ENCODE measurements around the gene ZCCHC7. TPM values are rescaled to one million over a fixed set of nuclear protein-coding genes. Genes with fewer than 3 reads are reported as not detected.
"Not testable (repeated sequence)": the region's sequence is repeated elsewhere in the genome, so short reads cannot be mapped to it uniquely, and the experiment has no call there.

Gene ZCCHC7
- total RNA-seq, 3 donors from 2014 or later: 19.8 to 29.1 (median 26.9) TPM

DNA sequence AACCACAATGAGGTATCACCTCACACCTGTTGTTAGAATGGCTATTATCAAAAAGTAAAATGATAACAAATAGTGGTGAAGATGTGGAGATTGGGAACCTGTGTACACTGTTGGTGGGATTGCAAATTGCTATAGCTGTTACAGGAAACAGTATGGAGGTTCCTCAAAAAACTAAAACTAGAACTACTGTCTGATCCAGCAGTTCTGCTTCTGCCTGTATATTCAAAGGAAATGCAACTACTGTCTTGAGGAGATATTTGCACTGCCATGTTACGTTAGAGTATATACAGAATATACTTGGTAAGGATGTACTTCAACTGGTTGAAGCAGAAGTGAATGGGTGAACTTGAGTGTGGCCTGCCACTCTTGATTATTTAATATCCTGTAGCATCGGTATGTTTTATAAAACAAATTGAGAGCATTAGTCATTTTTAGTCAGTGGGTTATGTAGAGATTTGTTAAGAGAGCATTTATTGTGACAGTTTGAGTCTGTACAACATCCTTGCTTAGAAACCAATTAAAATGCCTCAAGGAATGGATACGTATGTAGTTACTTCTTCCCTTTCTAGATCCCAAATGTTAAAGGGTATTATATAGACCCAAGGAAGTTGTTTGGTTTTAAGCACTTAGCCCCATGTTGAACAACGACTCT is 37.5 kb downstream of the ZCCHC7 start:
- intact Hi-C loops (cut with DNase I; ENCODE audit: low total_unique reads): no loop called here
- TF ChIP-seq, protein P1, sequence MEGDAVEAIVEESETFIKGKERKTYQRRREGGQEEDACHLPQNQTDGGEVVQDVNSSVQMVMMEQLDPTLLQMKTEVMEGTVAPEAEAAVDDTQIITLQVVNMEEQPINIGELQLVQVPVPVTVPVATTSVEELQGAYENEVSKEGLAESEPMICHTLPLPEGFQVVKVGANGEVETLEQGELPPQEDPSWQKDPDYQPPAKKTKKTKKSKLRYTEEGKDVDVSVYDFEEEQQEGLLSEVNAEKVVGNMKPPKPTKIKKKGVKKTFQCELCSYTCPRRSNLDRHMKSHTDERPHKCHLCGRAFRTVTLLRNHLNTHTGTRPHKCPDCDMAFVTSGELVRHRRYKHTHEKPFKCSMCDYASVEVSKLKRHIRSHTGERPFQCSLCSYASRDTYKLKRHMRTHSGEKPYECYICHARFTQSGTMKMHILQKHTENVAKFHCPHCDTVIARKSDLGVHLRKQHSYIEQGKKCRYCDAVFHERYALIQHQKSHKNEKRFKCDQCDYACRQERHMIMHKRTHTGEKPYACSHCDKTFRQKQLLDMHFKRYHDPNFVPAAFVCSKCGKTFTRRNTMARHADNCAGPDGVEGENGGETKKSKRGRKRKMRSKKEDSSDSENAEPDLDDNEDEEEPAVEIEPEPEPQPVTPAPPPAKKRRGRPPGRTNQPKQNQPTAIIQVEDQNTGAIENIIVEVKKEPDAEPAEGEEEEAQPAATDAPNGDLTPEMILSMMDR (IDR thresholded peaks at IDR 0.05): no peak
- TF ChIP-seq POLR2AphosphoS5 (IDR thresholded peaks at IDR 0.05): no peak
- no peak for TF ChIP-seq POLR2A (IDR thresholded peaks at IDR 0.05)

DNA sequence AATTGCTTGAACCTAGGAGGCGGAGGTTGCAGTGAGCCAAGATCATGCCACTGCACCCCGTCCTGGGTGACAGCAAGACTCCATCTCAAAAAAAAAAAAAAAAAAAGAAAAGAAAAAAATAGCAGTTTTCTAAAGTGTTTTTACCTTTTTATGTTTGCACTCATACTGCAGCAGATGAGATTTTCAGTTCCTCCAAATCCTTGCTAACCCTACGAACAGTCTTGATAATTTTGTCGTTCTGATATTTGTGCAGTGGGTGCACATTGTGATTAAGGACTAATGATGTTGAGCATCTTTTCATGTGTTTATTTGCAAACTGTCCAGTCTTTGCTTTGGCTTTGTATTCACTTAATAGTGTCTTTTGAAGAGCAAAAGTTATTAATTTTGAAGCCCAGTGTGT is 42.9 kb downstream of the ZCCHC7 start:
- H3K4me3 ChIP-seq: no peak overlapping the region
- no peaks in the 10 kb centered on the region for H3K4me1 ChIP-seq
- H3K36me3 ChIP-seq: no peaks in the 10 kb centered on the region
- intact Hi-C loops (cut with DNase I; ENCODE audit: low total_unique reads): no loop called here
- TF ChIP-seq POLR2A (IDR thresholded peaks at IDR 0.05): no peak
- TF ChIP-seq, protein P1 (IDR thresholded peaks at IDR 0.05): no peak
- TF ChIP-seq POLR2AphosphoS5 (IDR thresholded peaks at IDR 0.05): no peak
- H3K27me3 ChIP-seq: no peaks in the 10 kb centered on the region
- H3K9me3 ChIP-seq: no peaks in the 10 kb centered on the region
- DNase-seq (ENCODE audit: low spot score in 2 of 2): no peak
- H3K27ac ChIP-seq: no peak overlapping the region

More for the DNA sequence above, 37.5 kb downstream of the ZCCHC7 start:
- no peak overlapping the region for H3K4me3 ChIP-seq
- H3K36me3 ChIP-seq: no peaks in the 10 kb centered on the region
- DNase-seq (ENCODE audit: low spot score in 2 of 2): no peak
- no peaks in the 10 kb centered on the region for H3K27me3 ChIP-seq
- H3K4me1 ChIP-seq: no peaks in the 10 kb centered on the region
- no peak overlapping the region for H3K27ac ChIP-seq
- H3K9me3 ChIP-seq: no peaks in the 10 kb centered on the region

DNA sequence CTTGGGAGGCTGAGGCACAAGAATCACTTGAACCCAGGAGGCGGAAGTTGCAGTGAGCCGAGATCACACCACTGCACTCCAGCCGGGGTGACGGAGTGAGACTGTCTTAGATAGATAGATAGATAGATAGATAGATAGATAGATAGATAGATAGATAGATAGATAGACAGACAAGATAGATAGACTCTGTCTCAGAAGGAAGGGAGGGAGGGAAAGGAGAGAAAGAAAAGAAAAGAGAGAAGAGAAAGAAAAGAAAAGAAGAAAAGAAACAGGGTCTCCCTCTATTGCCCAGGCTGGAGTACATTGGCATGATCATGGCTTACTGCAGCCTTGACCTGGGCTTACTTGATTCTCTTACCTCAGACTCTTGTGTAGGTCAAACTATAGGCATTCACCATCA is 44.0 kb downstream of the ZCCHC7 start:
- H3K4me3 ChIP-seq; H3K36me3 ChIP-seq; DNase-seq (ENCODE audit: low spot score in 2 of 2); H3K4me1 ChIP-seq; H3K9me3 ChIP-seq; H3K27me3 ChIP-seq; H3K27ac ChIP-seq; intact Hi-C loops (cut with DNase I; ENCODE audit: low total_unique reads): not testable (repeated sequence)

DNA sequence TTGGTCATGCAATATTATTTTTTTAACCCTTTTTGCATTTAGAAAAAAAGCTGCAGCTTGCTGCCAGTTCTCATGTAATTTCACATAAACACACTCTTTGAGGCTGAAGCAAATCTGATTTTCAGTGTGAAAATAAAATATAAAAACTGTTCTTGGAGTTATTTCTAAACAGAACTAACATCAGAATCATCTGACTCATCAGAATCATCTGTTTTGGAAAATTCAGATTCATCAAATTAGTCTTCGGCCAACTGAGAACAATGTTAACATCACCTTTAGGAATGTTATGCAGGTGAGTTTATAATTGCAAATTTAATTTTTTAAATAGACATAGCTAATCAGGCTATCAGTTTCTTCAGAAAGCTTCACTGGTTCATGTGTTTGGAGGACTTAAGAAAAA is 45.3 kb downstream of the ZCCHC7 start:
- H3K36me3 ChIP-seq: no peaks in the 10 kb centered on the region
- no peak for DNase-seq (ENCODE audit: low spot score in 2 of 2)
- intact Hi-C loops (cut with DNase I; ENCODE audit: low total_unique reads): no loop called here
- H3K4me3 ChIP-seq: no peak overlapping the region
- no peaks in the 10 kb centered on the region for H3K4me1 ChIP-seq
- H3K9me3 ChIP-seq: no peaks in the 10 kb centered on the region
- H3K27ac ChIP-seq: no peak overlapping the region
- no peaks in the 10 kb centered on the region for H3K27me3 ChIP-seq
- TF ChIP-seq POLR2AphosphoS5 (IDR thresholded peaks at IDR 0.05) (no peak), POLR2A (IDR thresholded peaks at IDR 0.05) (no peak)
- TF ChIP-seq, protein P1 (IDR thresholded peaks at IDR 0.05): no peak

DNA sequence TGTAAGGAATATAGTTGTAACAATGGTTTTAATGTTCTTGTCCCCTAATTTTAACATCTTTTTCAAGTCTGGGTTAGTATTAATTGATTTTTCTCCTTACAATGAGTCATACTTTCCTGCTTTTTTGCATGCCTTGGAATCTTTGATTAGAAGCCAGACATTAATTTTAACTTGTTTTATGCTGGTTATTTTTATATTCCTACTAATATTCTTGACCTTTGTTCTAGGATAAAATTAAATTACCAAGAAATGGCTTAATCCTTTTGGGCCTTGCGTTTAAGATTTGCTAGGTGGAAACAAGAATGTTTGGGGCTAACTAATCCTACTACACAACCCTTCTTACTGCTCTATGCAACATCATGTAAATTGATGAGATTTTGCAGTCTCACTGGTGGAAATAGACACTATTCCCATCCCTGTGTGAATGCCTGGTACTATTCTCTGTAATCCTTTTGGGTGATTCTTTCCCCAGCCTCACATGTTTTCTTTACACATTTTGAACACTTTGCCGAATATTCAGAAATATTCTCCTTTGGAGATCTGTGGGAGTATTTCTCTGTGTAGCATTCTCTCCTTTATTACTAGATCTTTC is 47.2 kb downstream of the ZCCHC7 start:
- H3K4me1 ChIP-seq: no peaks in the 10 kb centered on the region
- no peak overlapping the region for H3K4me3 ChIP-seq
- H3K9me3 ChIP-seq: no peaks in the 10 kb centered on the region
- H3K27me3 ChIP-seq: no peaks in the 10 kb centered on the region
- H3K36me3 ChIP-seq: no peaks in the 10 kb centered on the region
- H3K27ac ChIP-seq: no peak overlapping the region
- no peak for TF ChIP-seq POLR2AphosphoS5 (IDR thresholded peaks at IDR 0.05)
- TF ChIP-seq, protein P1 (IDR thresholded peaks at IDR 0.05): no peak
- TF ChIP-seq POLR2A (IDR thresholded peaks at IDR 0.05): no peak
- no peak for DNase-seq (ENCODE audit: low spot score in 2 of 2)
- intact Hi-C loops (cut with DNase I; ENCODE audit: low total_unique reads): no loop called here
